GM13976 (cell line): Measurements from ENCODE around the gene COMMD2.

ENCODE experiments used
- DNase-seq: peaks from one replicate; pipeline ENCODE4 v3.0.0; 2012; ENCODE audit warnings: low spot score
- CTCF ChIP-seq: IDR thresholded peaks from 2 replicates; pipeline ENCODE4 v1.5.1; 2012; ENCODE audit warnings: borderline replicate concordance, mild to moderate bottlenecking; ENCODE audit not compliant: insufficient read depth; ENCODE audit errors: extremely low read depth, missing control alignments, control extremely low read depth
- in situ Hi-C: fragments of 300-500 bp; cut with MboI; formaldehyde crosslinking; loops from one replicate; pipeline ENCODE4 v1.12.0; 2022; ENCODE audit warnings: low sequenced_read_pairs, mixed read lengths, inconsistent platforms; ENCODE audit not compliant: unreplicated experiment

Gene COMMD2

GRCh38 chr3:149703466-149703865 is 48.8 kb downstream of the COMMD2 start:
- DNase-seq, result no peak
- no peak for TF ChIP-seq CTCF
- in situ Hi-C loops, result no loop called here

- TF ChIP-seq CTCF, result no peak
- no peak for DNase-seq
- in situ Hi-C loops, result no loop called here
Observed at GRCh38 chr3:149702691-149703441, 49.4 kb downstream of the COMMD2 start.

- in situ Hi-C loops, result no loop called here
- no peak for TF ChIP-seq CTCF
- DNase-seq, result no peak
Observed at GRCh38 chr3:149701977-149702350, 50.3 kb downstream of the COMMD2 start.

GRCh38 chr3:149701206-149701976 is 50.9 kb downstream of the COMMD2 start:
- TF ChIP-seq CTCF, result no peak
- in situ Hi-C loops, result no loop called here
- no peak for DNase-seq
